H9 (cell line): Measurements from ENCODE around the gene TAF11L6. TPM values are rescaled to one million over a fixed set of nuclear protein-coding genes. Genes with fewer than 3 reads are reported as not detected.
A peak's percentile ranks its signal among the peaks of the same experiment; 100 is the strongest.
"Not testable (repeated sequence)": the region's sequence is repeated elsewhere in the genome, so short reads cannot be mapped to it uniquely, and the experiment has no call there.

Experiments used
- DNase-seq: peaks from one replicate; pipeline ENCODE4 v3.0.0-alpha.2; 2017
- H2AFZ ChIP-seq: one replicate; pipeline ENCODE4 v1.6.1; 2013; ENCODE audit warnings: mild to moderate bottlenecking, low read length, control low read depth, moderate library complexity
- H2AK5ac ChIP-seq: 2 replicates; pipeline ENCODE4 v1.6.1; 2013; ENCODE audit warnings: low read length, control low read depth, mixed read lengths; ENCODE audit not compliant: insufficient read length
- H2BK120ac ChIP-seq: one replicate; pipeline ENCODE4 v1.6.1; 2013; ENCODE audit warnings: low read depth, mild to moderate bottlenecking, low read length, control low read depth, inconsistent platforms; ENCODE audit not compliant: poor library complexity, severe bottlenecking
- H2BK12ac ChIP-seq: 2 replicates; pipeline ENCODE4 v1.6.1; 2013; ENCODE audit warnings: low read length, control low read depth, mixed read lengths, low read depth; ENCODE audit not compliant: insufficient read length
- H2BK15ac ChIP-seq: 2 replicates; pipeline ENCODE4 v1.6.1; 2013; ENCODE audit warnings: low read depth, low read length, control low read depth
- H2BK20ac ChIP-seq: one replicate; pipeline ENCODE4 v1.6.1; 2013; ENCODE audit warnings: low read depth, mild to moderate bottlenecking, low read length, control low read depth, inconsistent platforms; ENCODE audit not compliant: poor library complexity, severe bottlenecking
- H2BK5ac ChIP-seq: 2 replicates; pipeline ENCODE4 v1.6.1; 2013; ENCODE audit warnings: low read length, control low read depth, mixed read lengths; ENCODE audit not compliant: insufficient read length
- H3K14ac ChIP-seq: 2 replicates; pipeline ENCODE4 v1.6.1; 2013; ENCODE audit warnings: low read length, control low read depth; ENCODE audit not compliant: insufficient read depth
- H3K18ac ChIP-seq: 2 replicates; pipeline ENCODE4 v1.6.1; 2013; ENCODE audit warnings: low read depth, mild to moderate bottlenecking, mixed read lengths, low read length, control low read depth; ENCODE audit not compliant: insufficient read length
- H3K23ac ChIP-seq: 2 replicates; pipeline ENCODE4 v1.6.1; 2013; ENCODE audit warnings: low read length, control low read depth, mixed read lengths, low read depth; ENCODE audit not compliant: insufficient read length
- H3K23me2 ChIP-seq: 2 replicates; pipeline ENCODE4 v1.6.1; 2013; ENCODE audit warnings: low read depth, mild to moderate bottlenecking, mixed read lengths, low read length, control low read depth; ENCODE audit not compliant: insufficient read length, poor library complexity, severe bottlenecking
- H3K27ac ChIP-seq: 2 replicates; pipeline ENCODE4 v1.5.1; 2013; ENCODE audit warnings: low read length, control low read depth, mixed read lengths, low read depth; ENCODE audit not compliant: insufficient read length
- H3K27me3 ChIP-seq: 2 replicates; pipeline ENCODE4 v1.6.1; 2013; ENCODE audit warnings: low read length, control low read depth, inconsistent platforms; ENCODE audit not compliant: insufficient read depth
- H3K4ac ChIP-seq: 2 replicates; pipeline ENCODE4 v1.6.1; 2013; ENCODE audit warnings: low read depth, mild to moderate bottlenecking, control low read depth, inconsistent platforms, low read length, moderate library complexity
- H3K4me1 ChIP-seq: 2 replicates; pipeline ENCODE4 v1.6.1; 2013; ENCODE audit warnings: low read length, control low read depth, inconsistent platforms; ENCODE audit not compliant: insufficient read depth
- H3K4me2 ChIP-seq: 2 replicates; pipeline ENCODE4 v1.6.1; 2013; ENCODE audit warnings: low read length, control low read depth, mixed read lengths; ENCODE audit not compliant: insufficient read length, insufficient read depth
- H3K56ac ChIP-seq: 2 replicates; pipeline ENCODE4 v1.6.1; 2013; ENCODE audit warnings: low read depth, mild to moderate bottlenecking, mixed read lengths, low read length, control low read depth; ENCODE audit not compliant: insufficient read length
- H3K79me1 ChIP-seq: 2 replicates; pipeline ENCODE4 v1.6.1; 2013; ENCODE audit warnings: low read depth, mild to moderate bottlenecking, moderate library complexity, low read length, control low read depth, inconsistent platforms; ENCODE audit not compliant: insufficient read depth, poor library complexity, severe bottlenecking
- H3K79me2 ChIP-seq: 2 replicates; pipeline ENCODE4 v1.6.1; 2013; ENCODE audit warnings: low read length, control low read depth, inconsistent platforms; ENCODE audit not compliant: insufficient read depth
- H3K9ac ChIP-seq: 2 replicates; pipeline ENCODE4 v1.6.1; 2013; ENCODE audit warnings: low read length, control low read depth, mixed read lengths; ENCODE audit not compliant: insufficient read length; ENCODE audit errors: extremely low read depth
- H3K9me3 ChIP-seq: one replicate; pipeline ENCODE4 v1.6.1; 2013; ENCODE audit warnings: low read depth, low read length, inconsistent platforms; ENCODE audit not compliant: control insufficient read depth
- H3T11ph ChIP-seq: one replicate; pipeline ENCODE4 v1.6.1; 2013; ENCODE audit warnings: mild to moderate bottlenecking, low read length, control low read depth, inconsistent platforms
- H4K20me1 ChIP-seq: one replicate; pipeline ENCODE4 v1.6.1; 2013; ENCODE audit not compliant: control insufficient read depth, insufficient read length, insufficient read depth
- H4K5ac ChIP-seq: 2 replicates; pipeline ENCODE4 v1.6.1; 2013; ENCODE audit warnings: low read depth, mild to moderate bottlenecking, mixed read lengths, low read length, control low read depth; ENCODE audit not compliant: insufficient read length
- H4K8ac ChIP-seq: replicated peaks from 2 replicates; pipeline ENCODE4 v1.6.1; 2013; ENCODE audit warnings: low read length, control low read depth, mixed read lengths, low read depth; ENCODE audit not compliant: insufficient read length
- H4K91ac ChIP-seq: 2 replicates; pipeline ENCODE4 v1.6.1; 2013; ENCODE audit warnings: low read depth, mild to moderate bottlenecking, moderate library complexity, mixed read lengths, low read length, control low read depth; ENCODE audit not compliant: insufficient read length
- H3K27ac Mint-ChIP-seq, 3 experiments: 2 replicates in 2 of 3; 3 replicates in 1 of 3; pipeline ENCODE4 v1.8.0; 2020 to 2021; ENCODE audit warnings: mixed read lengths in 3 of 3, mild to moderate bottlenecking in 1 of 3, moderate library complexity in 1 of 3
- H3K27me3 Mint-ChIP-seq: 2 replicates; pipeline ENCODE4 v1.8.0; 2021; ENCODE audit warnings: low read depth, mild to moderate bottlenecking, moderate library complexity, mixed read lengths
- H3K36me3 Mint-ChIP-seq, 3 experiments: 2 replicates in 2 of 3; 3 replicates in 1 of 3; pipeline ENCODE4 v1.8.0; 2020 to 2021; ENCODE audit warnings: low read depth in 3 of 3, mixed read lengths in 3 of 3; ENCODE audit not compliant: insufficient read depth in 1 of 3
- H3K4me1 Mint-ChIP-seq, 2 experiments: 2 replicates each; pipeline ENCODE4 v1.8.0; 2020; ENCODE audit warnings: mixed read lengths in 2 of 2
- H3K4me3 Mint-ChIP-seq, 2 experiments: 2 replicates in 1 of 2; 3 replicates in 1 of 2; pipeline ENCODE4 v1.8.0; 2020 to 2021; ENCODE audit warnings: mild to moderate bottlenecking in 2 of 2, mixed read lengths in 2 of 2, moderate library complexity in 1 of 2
- H3K9me3 Mint-ChIP-seq, 2 experiments: 2 replicates in 1 of 2; 3 replicates in 1 of 2; pipeline ENCODE4 v1.8.0; 2020; ENCODE audit warnings: mild to moderate bottlenecking in 2 of 2, mixed read lengths in 2 of 2, moderate library complexity in 1 of 2
- CTCF ChIP-seq: fragments of 200-600 bp; sonication (generic); conservative IDR thresholded peaks from 3 replicates; pipeline ENCODE4 v1.8.0; 2021; ENCODE audit warnings: antibody characterized with exemption, mild to moderate bottlenecking
- whole genome bisulfite sequencing: extraction: QIAGEN DNeasy Blood & Tissue Kit; methylation state at CpG from one replicate; pipeline ENCODE4 v1.1.7; 2013; ENCODE audit warnings: missing lambda C conversion rate, low lambda C conversion rate, mixed read lengths; ENCODE audit not compliant: insufficient read length; ENCODE audit errors: extremely low coverage; 5-methylcytosine and 5-hydroxymethylcytosine counted together
- total RNA-seq: library from RNA; stranded (reverse); gene quantifications from 2 replicates; pipeline ENCODE4 v1.2.1, GENCODE V29; 2021

The TAF11L6 gene
- total RNA-seq, 1 experiment from 2014 or later, result not detected

- no peak overlapping the region for H4K91ac ChIP-seq
- Mint-ChIP-seq H3K36me3 (no peaks in the 10 kb centered on the region), H3K4me3 (no peak overlapping the region), H3K27me3 (no peaks in the 10 kb centered on the region), H3K27ac (no peak overlapping the region), H3K4me1 (peaks cover 6 to 8% of the 10 kb centered on the region in 2 experiments), H3K9me3 (no peaks in the 10 kb centered on the region)
- no peaks in the 10 kb centered on the region for H3K23me2 ChIP-seq
- TF ChIP-seq CTCF, result no peak
- H3K9me3 ChIP-seq, result no peaks in the 10 kb centered on the region
- no peaks in the 10 kb centered on the region for H3K4me1 ChIP-seq
- no peaks in the 10 kb centered on the region for H3K79me2 ChIP-seq
- H3K27ac ChIP-seq, result no peak overlapping the region
- no peak overlapping the region for H3K4ac ChIP-seq
- WGBS, result no CpG with 5 or more reads among the region's 2 CpGs
- H2BK20ac ChIP-seq, result no peak overlapping the region
- no peak overlapping the region for H3T11ph ChIP-seq
- H3K23ac ChIP-seq, result no peak overlapping the region
- no peak overlapping the region for H3K14ac ChIP-seq
- H4K8ac ChIP-seq, result no peak overlapping the region
- no peak overlapping the region for H2BK5ac ChIP-seq
- H4K20me1 ChIP-seq, result no peaks in the 10 kb centered on the region
- H2BK120ac ChIP-seq, result no peak overlapping the region
- no peak overlapping the region for H3K4me2 ChIP-seq
- no peak overlapping the region for H2BK12ac ChIP-seq
- no peak overlapping the region for H3K18ac ChIP-seq
- no peaks in the 10 kb centered on the region for H3K79me1 ChIP-seq
- no peak overlapping the region for H2BK15ac ChIP-seq
- no peak overlapping the region for H2AFZ ChIP-seq
- H2AK5ac ChIP-seq, result no peak overlapping the region
- H4K5ac ChIP-seq, result no peak overlapping the region
- no peak for DNase-seq
- no peak overlapping the region for H3K9ac ChIP-seq
- no peaks in the 10 kb centered on the region for H3K27me3 ChIP-seq
- no peak overlapping the region for H3K56ac ChIP-seq
These were observed 45.7 kb upstream of the TAF11L6 start for GRCh38 chr5:17482790-17483189.

DNA sequence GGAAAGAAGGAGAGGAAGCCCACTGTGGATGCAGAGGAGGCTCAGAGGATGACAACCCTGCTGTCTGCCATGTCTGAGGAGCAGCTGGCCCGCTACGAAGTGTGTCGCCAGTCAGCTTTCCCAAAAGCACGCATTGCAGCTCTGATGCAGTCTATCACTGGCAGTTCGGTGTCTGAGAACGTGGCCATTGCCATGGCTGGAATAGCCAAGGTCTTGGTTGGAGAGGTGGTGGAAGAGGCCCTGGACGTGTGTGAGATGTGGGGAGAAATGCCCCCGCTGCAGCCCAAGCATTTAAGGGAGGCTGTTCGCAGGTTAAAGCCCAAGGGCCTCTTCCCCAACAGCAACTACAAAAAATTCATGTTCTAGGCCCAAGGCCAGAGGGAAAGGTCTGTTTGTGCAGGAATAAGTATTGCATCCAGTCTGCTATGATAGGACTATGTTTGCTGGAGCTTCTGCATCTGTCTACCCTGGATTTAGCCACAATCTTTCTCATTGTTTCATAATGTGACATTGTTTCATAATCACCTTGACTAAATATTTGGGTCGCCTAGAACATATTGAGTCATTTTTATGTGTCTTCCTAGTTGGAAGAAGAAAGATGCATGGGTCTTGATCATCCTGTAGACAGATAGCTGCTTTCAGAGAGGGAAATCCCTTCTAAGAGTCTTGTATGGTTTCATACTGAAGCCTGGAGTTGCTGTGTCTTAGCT lies 41.9 kb upstream of the TAF11L6 start:
- H3T11ph ChIP-seq, H4K5ac ChIP-seq, H2BK15ac ChIP-seq, H3K23ac ChIP-seq, H3K56ac ChIP-seq, H3K18ac ChIP-seq, H2AFZ ChIP-seq, H3K4me2 ChIP-seq, H3K27me3 ChIP-seq, H3K23me2 ChIP-seq, H4K20me1 ChIP-seq, H2BK12ac ChIP-seq, H3K4me1 ChIP-seq, H3K4me1 Mint-ChIP-seq, H3K9ac ChIP-seq, H2BK5ac ChIP-seq, H2BK120ac ChIP-seq, H3K4ac ChIP-seq, H3K27me3 Mint-ChIP-seq, H3K14ac ChIP-seq, H3K27ac ChIP-seq, H3K9me3 Mint-ChIP-seq, H2BK20ac ChIP-seq, H4K8ac ChIP-seq, H3K79me2 ChIP-seq, H3K9me3 ChIP-seq, H3K79me1 ChIP-seq, H4K91ac ChIP-seq, DNase-seq, H3K36me3 Mint-ChIP-seq, H2AK5ac ChIP-seq, H3K4me3 Mint-ChIP-seq: not testable (repeated sequence)
- no CpG with 5 or more reads among the region's 10 CpGs for WGBS
- H3K27ac Mint-ChIP-seq, result 0 out of 7 replicates have a peak overlapping the region, but pooled peaks of 1 of the 3 experiments have one; percentile 44
